Astrocyte of the spinal cord (primary cell): Measurements from ENCODE around the gene PITHD1.

ENCODE experiments used
- DNase-seq: peaks from one replicate; pipeline ENCODE4 v3.0.0; 2011; ENCODE audit warnings: low read depth, low spot score
- H3K4me3 ChIP-seq: 2 replicates; pipeline ENCODE4 v1.5.1; 2011; ENCODE audit warnings: low read depth, mild to moderate bottlenecking, low read length, moderate library complexity
- CTCF ChIP-seq: IDR thresholded peaks from 2 replicates; pipeline ENCODE4 v1.5.1; 2012; ENCODE audit warnings: low read depth, mild to moderate bottlenecking, low read length, inconsistent platforms
- in situ Hi-C: cut with HindIII; loops from 2 replicates; pipeline ENCODE4 v1.10.0; 2017; ENCODE audit warnings: low sequenced_read_pairs

PITHD1 gene

GRCh38 chr1:23803674-23804073, 25.5 kb downstream of the PITHD1 start:
- no peak for DNase-seq
- H3K4me3 ChIP-seq = no peak overlapping the region
- in situ Hi-C loops = no loop called here
- TF ChIP-seq CTCF = no peak

- no peak for DNase-seq
- H3K4me3 ChIP-seq = no peak overlapping the region
- TF ChIP-seq CTCF = peak; percentile 17
- in situ Hi-C loops = no loop called here
These were observed 26.1 kb downstream of the PITHD1 start for GRCh38 chr1:23804183-23804835.

- no peak overlapping the region for H3K4me3 ChIP-seq
- TF ChIP-seq CTCF = no peak
- in situ Hi-C loops = no loop called here
- DNase-seq = no peak
These were observed 26.8 kb downstream of the PITHD1 start for GRCh38 chr1:23805025-23805424.

GRCh38 chr1:23806280-23806679, 28.1 kb downstream of the PITHD1 start:
- TF ChIP-seq CTCF = no peak
- in situ Hi-C loops = no loop called here
- no peak for DNase-seq
- no peak overlapping the region for H3K4me3 ChIP-seq

GRCh38 chr1:23807453-23807852, 29.2 kb downstream of the PITHD1 start:
- H3K4me3 ChIP-seq = no peak overlapping the region
- in situ Hi-C loops = no loop called here

GRCh38 chr1:23809751-23810171, 31.5 kb downstream of the PITHD1 start:
- DNase-seq = peak; percentile 62
- in situ Hi-C loops = no loop called here
- no peak overlapping the region for H3K4me3 ChIP-seq
- peak; percentile 88 for TF ChIP-seq CTCF

More at GRCh38 chr1:23807453-23807852, 29.2 kb downstream of the PITHD1 start:
- no peak for DNase-seq
- TF ChIP-seq CTCF = no peak
